ENCODE measurements around the gene TAS1R1. TPM values are rescaled to one million over a fixed set of nuclear protein-coding genes. Genes with fewer than 3 reads are reported as not detected.
A peak's percentile ranks its signal among the peaks of the same experiment; 100 is the strongest.

The TAS1R1 gene
- total RNA-seq, 1 experiment from 2014 or later: not detected

GRCh38 chr1:6517435-6517851 is 37.7 kb upstream of the TAS1R1 start:
- in situ Hi-C loops (cut with HindIII; ENCODE audit: low pct_unique_long_range_greater_than_20kb, low sequenced_read_pairs): no loop called here
- no peak for DNase-seq (ENCODE audit: low read depth, low spot score)

- in situ Hi-C loops (cut with HindIII; ENCODE audit: low pct_unique_long_range_greater_than_20kb, low sequenced_read_pairs): no loop called here
- no peak for DNase-seq (ENCODE audit: low read depth, low spot score)
Measured at GRCh38 chr1:6519491-6519934, 35.6 kb upstream of the TAS1R1 start.

GRCh38 chr1:6519935-6520671 is 35.0 kb upstream of the TAS1R1 start:
- in situ Hi-C loops (cut with HindIII; ENCODE audit: low pct_unique_long_range_greater_than_20kb, low sequenced_read_pairs): no loop called here
- peak; percentile 53 for DNase-seq (ENCODE audit: low read depth, low spot score)

- in situ Hi-C loops (cut with HindIII; ENCODE audit: low pct_unique_long_range_greater_than_20kb, low sequenced_read_pairs): no loop called here
- no peak for DNase-seq (ENCODE audit: low read depth, low spot score)
Measured at GRCh38 chr1:6521536-6521935, 33.6 kb upstream of the TAS1R1 start.

- in situ Hi-C loops (cut with HindIII; ENCODE audit: low pct_unique_long_range_greater_than_20kb, low sequenced_read_pairs): no loop called here
- peak; percentile 82 for DNase-seq (ENCODE audit: low read depth, low spot score)
Measured at GRCh38 chr1:6523566-6523965, 31.5 kb upstream of the TAS1R1 start.

GRCh38 chr1:6526316-6526715 is 28.8 kb upstream of the TAS1R1 start:
- in situ Hi-C loops (cut with HindIII; ENCODE audit: low pct_unique_long_range_greater_than_20kb, low sequenced_read_pairs): no loop called here
- no peak for DNase-seq (ENCODE audit: low read depth, low spot score)

GRCh38 chr1:6528492-6528891 is 26.6 kb upstream of the TAS1R1 start:
- in situ Hi-C loops (cut with HindIII; ENCODE audit: low pct_unique_long_range_greater_than_20kb, low sequenced_read_pairs): no loop called here

GRCh38 chr1:6530504-6531160 is 24.5 kb upstream of the TAS1R1 start:
- in situ Hi-C loops (cut with HindIII; ENCODE audit: low pct_unique_long_range_greater_than_20kb, low sequenced_read_pairs): no loop called here
- DNase-seq (ENCODE audit: low read depth, low spot score): no peak

More at GRCh38 chr1:6528492-6528891, 26.6 kb upstream of the TAS1R1 start:
- no peak for DNase-seq (ENCODE audit: low read depth, low spot score)

- in situ Hi-C loops (cut with HindIII; ENCODE audit: low pct_unique_long_range_greater_than_20kb, low sequenced_read_pairs): no loop called here
- DNase-seq (ENCODE audit: low read depth, low spot score): no peak
Measured at GRCh38 chr1:6531996-6532395, 23.1 kb upstream of the TAS1R1 start.

GRCh38 chr1:6534248-6534822 is 20.8 kb upstream of the TAS1R1 start:
- no peak for DNase-seq (ENCODE audit: low read depth, low spot score)
- in situ Hi-C loops (cut with HindIII; ENCODE audit: low pct_unique_long_range_greater_than_20kb, low sequenced_read_pairs): no loop called here

- DNase-seq (ENCODE audit: low read depth, low spot score): no peak
- in situ Hi-C loops (cut with HindIII; ENCODE audit: low pct_unique_long_range_greater_than_20kb, low sequenced_read_pairs): no loop called here
Measured at GRCh38 chr1:6535214-6535613, 19.9 kb upstream of the TAS1R1 start.

- in situ Hi-C loops (cut with HindIII; ENCODE audit: low pct_unique_long_range_greater_than_20kb, low sequenced_read_pairs): no loop called here
- DNase-seq (ENCODE audit: low read depth, low spot score): no peak
Measured at GRCh38 chr1:6536291-6536690, 18.8 kb upstream of the TAS1R1 start.

- in situ Hi-C loops (cut with HindIII; ENCODE audit: low pct_unique_long_range_greater_than_20kb, low sequenced_read_pairs): no loop called here
- DNase-seq (ENCODE audit: low read depth, low spot score): no peak
Measured at GRCh38 chr1:6538956-6539355, 16.2 kb upstream of the TAS1R1 start.

- no peak for DNase-seq (ENCODE audit: low read depth, low spot score)
- in situ Hi-C loops (cut with HindIII; ENCODE audit: low pct_unique_long_range_greater_than_20kb, low sequenced_read_pairs): no loop called here
Measured at GRCh38 chr1:6544831-6545230, 10.3 kb upstream of the TAS1R1 start.

- DNase-seq (ENCODE audit: low read depth, low spot score): no peak
- in situ Hi-C loops (cut with HindIII; ENCODE audit: low pct_unique_long_range_greater_than_20kb, low sequenced_read_pairs): no loop called here
Measured at GRCh38 chr1:6545276-6546112, 9.6 kb upstream of the TAS1R1 start.

GRCh38 chr1:6546326-6546725 is 8.8 kb upstream of the TAS1R1 start:
- in situ Hi-C loops (cut with HindIII; ENCODE audit: low pct_unique_long_range_greater_than_20kb, low sequenced_read_pairs): no loop called here
- DNase-seq (ENCODE audit: low read depth, low spot score): no peak

GRCh38 chr1:6547301-6547700 is 7.8 kb upstream of the TAS1R1 start:
- in situ Hi-C loops (cut with HindIII; ENCODE audit: low pct_unique_long_range_greater_than_20kb, low sequenced_read_pairs): no loop called here
- peak; percentile 26 for DNase-seq (ENCODE audit: low read depth, low spot score)
